Fibroblast of skin of right biceps (primary cell): ENCODE data around the gene NOTUM.

Source experiments
- DNase-seq: peaks from one replicate; pipeline ENCODE4 v3.0.0-alpha.2; 2013

NOTUM gene

GRCh38 chr17:81977211-81977808, 16.3 kb upstream of the NOTUM start, which contains the start of gene ASPSCR1:
Gene ASPSCR1 (plus strand): TSS chr17:81977629. CDS start chr17:81977647, 18 bp downstream.
- peak; percentile 92 for DNase-seq

GRCh38 chr17:81976332-81977210, 15.6 kb upstream of the NOTUM start:
- no peak for DNase-seq

- DNase-seq, result no peak
Measured at GRCh38 chr17:81973432-81973831, 12.4 kb upstream of the NOTUM start.

GRCh38 chr17:81968850-81969812, 8.1 kb upstream of the NOTUM start:
- DNase-seq, result no peak

- no peak for DNase-seq
Measured at GRCh38 chr17:81968396-81968745, 7.4 kb upstream of the NOTUM start.

GRCh38 chr17:81967533-81968395, 6.8 kb upstream of the NOTUM start:
- peak; percentile 68 for DNase-seq

- DNase-seq, result no peak
Measured at GRCh38 chr17:81967244-81967532, 6.2 kb upstream of the NOTUM start.

- DNase-seq, result no peak
Measured at GRCh38 chr17:81966343-81967243, 5.6 kb upstream of the NOTUM start.

- DNase-seq, result no peak
Measured at GRCh38 chr17:81964081-81964849, 3.3 kb upstream of the NOTUM start.

- no peak for DNase-seq
Measured at GRCh38 chr17:81962499-81963441, 1.8 kb upstream of the NOTUM start.

GRCh38 chr17:81961521-81962498, 823 bp upstream of the NOTUM start:
- DNase-seq, result no peak

GRCh38 chr17:81960130-81960958, 643 bp downstream of the NOTUM start:
- DNase-seq, result no peak

GRCh38 chr17:81959362-81960129, 1.4 kb downstream of the NOTUM start:
- peak; percentile 32 for DNase-seq

- no peak for DNase-seq
Measured at GRCh38 chr17:81958633-81959342, 2.2 kb downstream of the NOTUM start.

- DNase-seq, result no peak
Measured at GRCh38 chr17:81957691-81958432, 3.1 kb downstream of the NOTUM start.
